Endometrial microvascular endothelial cells (primary cell): Measurements from ENCODE around the gene UCHL1. TPM values are rescaled to one million over a fixed set of nuclear protein-coding genes. Genes with fewer than 3 reads are reported as not detected.
"Not testable (repeated sequence)": the region's sequence is repeated elsewhere in the genome, so short reads cannot be mapped to it uniquely, and the experiment has no call there.

ENCODE experiments used
- in situ Hi-C: cut with HindIII; loops from 2 replicates; pipeline ENCODE4 v1.10.0; 2017; ENCODE audit warnings: low sequenced_read_pairs, low pct_unique_long_range_greater_than_20kb; ENCODE audit errors: inconsistent ontology term
- total RNA-seq: library from RNA; depleted of rRNA; stranded (reverse); fragments of >200 nt; gene quantifications from one replicate; pipeline ENCODE4 v1.2.3, GENCODE V29; 2015; ENCODE audit errors: inconsistent ontology term

Gene UCHL1
- total RNA-seq, 1 donor from 2014 or later = 340 TPM

DNA sequence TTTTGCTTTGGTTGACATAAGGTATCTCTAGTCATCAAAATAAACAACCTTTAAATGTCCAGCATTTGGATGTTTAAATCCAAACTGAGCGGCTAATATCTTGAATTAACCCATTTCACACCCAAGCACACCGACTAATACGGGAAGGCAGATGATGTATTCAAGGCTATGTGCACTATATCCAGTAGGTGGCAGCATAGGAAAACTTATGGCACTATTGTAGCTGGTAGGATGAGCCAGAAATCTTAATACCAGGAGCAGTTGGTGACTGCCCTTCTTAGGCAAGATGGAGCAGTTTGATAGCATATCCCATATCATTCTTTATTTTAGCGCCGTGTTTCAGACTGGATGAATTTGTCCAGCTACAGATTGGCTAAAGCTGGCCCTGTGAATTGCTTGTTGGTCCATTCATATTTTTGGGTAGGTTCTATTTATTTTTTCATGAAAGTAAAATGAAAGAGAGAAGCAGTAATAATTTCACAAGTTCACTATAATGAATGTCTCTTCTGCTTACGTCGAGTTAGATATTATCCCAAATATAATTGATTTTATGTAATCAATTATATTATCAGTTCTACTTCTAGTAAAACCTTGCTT lies 24.4 kb downstream of the UCHL1 start:
- in situ Hi-C loops = no loop called here

- in situ Hi-C loops = no loop called here
Measured at GRCh38 chr4:41282366-41282765, 25.6 kb downstream of the UCHL1 start.

- in situ Hi-C loops = no loop called here
Measured at GRCh38 chr4:41285202-41285863, 28.6 kb downstream of the UCHL1 start.

GRCh38 chr4:41285864-41286235 lies 29.1 kb downstream of the UCHL1 start:
- in situ Hi-C loops = no loop called here

GRCh38 chr4:41287005-41287404 lies 30.3 kb downstream of the UCHL1 start:
- in situ Hi-C loops = no loop called here

GRCh38 chr4:41287852-41288251 lies 31.1 kb downstream of the UCHL1 start:
- in situ Hi-C loops = no loop called here

DNA sequence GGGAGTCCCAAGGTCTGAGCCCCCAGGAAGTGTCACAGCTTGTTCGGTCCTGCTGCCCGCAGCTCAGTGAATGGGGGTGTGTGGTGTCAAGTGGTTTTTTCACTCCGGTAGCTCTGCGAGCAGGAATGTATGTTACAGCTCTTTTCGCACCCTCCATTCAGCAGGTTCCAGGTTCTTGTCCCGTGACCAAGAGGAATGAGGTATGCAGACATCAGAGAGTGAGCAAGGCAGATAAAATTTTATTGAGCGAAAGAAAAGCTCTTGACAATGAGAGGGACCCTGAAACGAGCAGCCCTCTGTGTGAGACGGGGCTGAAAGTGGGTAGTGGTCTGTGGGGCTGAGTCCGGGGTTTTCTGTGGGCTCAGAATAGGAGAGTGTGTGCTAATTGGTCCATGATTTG lies 31.5 kb downstream of the UCHL1 start:
- in situ Hi-C loops = no loop called here

DNA sequence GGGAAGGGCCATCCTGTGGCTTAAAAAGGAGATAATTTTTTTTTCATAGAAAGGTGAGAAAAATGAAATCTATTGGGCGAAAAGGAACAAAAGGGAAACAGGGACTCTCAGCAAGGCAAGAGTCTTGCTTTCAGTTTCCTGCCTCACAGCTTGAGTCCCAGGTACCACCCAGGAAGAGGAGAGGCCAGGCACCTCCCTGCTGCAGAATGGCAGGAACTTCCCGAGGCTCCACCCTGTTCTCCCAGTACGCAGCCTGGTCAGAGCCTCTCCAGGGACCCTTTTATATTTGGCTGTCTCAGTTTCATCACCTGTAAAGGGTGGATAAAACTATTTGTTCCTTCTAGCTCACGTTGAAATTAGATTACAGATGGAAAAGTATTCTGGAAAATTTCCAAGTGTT lies 33.8 kb downstream of the UCHL1 start:
- in situ Hi-C loops = no loop called here

DNA sequence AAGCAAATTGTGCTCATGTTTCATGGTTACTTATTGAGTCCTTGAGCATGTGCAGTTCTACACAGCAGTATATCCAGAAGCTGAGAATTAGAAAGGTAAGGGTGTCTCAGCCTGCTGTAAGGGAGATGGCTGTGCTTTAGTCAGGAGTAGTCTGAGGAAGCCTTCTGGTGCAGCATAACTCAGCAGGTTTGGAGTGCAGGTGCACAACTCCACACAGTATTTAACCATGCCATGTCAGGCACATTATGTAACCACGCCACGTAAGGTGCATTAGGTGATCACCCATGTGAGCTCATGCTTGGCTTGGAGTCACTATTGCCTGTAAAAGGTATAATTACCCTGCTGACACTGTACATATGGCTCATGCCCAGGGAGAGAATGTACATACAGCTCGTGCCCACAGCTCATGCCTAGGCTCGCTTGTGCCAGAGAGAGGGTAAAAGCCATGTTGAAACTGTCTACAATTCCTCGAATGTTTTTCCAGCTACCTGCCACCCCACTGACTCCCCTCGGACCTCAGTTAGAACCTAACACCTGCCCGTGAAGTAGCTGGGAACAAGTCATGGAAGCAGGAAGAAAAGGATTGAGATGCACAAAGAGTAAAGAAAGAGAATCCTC lies 37.8 kb downstream of the UCHL1 start:
- in situ Hi-C loops = no loop called here

GRCh38 chr4:41296995-41297394 lies 40.3 kb downstream of the UCHL1 start:
- in situ Hi-C loops = no loop called here

DNA sequence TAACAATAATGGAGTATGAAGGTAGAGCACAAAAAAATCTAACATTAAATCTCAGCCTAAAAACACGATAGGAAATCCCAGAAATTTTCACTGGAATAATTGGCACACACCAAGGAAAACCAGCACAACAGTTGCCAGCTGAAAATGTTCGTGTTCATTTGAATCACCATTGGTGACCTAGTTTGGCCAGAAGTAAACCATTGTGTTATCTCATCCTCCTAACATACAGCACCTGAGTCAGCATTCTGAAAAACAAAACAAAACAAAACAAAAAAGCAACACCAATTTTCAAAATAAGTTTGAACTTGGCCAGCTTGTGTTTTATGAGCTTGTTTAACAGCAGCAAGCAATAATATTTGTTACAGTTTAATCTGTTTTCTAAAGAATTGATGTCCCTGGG lies 41.1 kb downstream of the UCHL1 start:
- in situ Hi-C loops = no loop called here

GRCh38 chr4:41299486-41299885 lies 42.8 kb downstream of the UCHL1 start:
- in situ Hi-C loops = no loop called here

- in situ Hi-C loops = no loop called here
Measured at GRCh38 chr4:41301137-41301536, 44.4 kb downstream of the UCHL1 start.

DNA sequence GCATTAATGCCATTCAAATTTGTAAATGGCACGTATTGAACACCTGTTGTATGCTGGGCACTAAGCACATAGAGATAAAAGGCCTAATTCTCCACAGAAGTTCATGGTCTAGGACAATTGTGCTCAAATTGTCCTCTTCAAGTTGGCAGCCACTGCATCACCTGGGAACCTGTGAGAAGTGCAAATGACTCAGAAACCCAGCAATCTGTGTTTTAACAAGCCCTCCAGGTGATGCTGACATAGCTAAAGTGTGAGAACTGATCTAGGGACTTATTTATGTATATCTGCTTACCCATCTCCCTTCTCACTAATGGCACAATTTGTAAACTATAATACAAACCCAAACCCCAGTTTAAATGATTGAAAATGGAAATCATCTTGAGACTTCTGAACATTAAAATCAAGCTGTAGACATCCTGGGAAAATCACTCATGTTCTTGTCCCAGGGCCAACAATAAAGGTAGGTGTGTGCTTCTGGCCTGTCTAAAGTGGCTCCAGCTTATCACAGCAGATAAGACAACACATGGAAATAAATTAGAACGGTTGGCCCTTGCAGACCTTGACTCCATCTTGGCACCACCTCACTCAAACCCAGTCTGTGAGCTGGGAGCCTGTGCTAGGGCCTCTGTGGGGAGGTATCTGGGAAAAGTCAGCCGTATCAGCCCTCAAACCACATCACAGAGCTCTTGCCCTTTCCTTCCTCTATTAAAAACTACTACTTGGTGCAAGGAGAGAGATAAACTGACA lies 46.8 kb downstream of the UCHL1 start:
- in situ Hi-C loops = no loop called here

DNA sequence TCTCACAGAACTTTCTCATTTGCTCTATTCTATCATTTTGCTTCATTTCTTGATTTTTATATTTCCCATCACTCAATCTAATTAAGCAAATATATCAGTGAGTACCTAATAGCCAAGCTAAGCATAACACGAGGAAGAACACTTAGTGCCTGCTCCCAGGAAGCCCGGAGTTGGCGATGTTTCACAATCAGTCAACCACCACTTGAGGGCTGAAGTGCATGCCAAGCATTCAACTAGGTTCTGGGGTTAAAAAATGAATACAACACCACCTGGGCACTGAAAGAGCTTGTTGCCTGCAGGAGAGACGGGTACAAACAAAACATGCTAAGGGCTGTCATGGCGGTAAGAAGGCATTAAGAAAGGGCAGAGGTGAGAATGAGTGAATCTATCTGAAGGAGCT lies 47.5 kb downstream of the UCHL1 start:
- in situ Hi-C loops = no loop called here

DNA sequence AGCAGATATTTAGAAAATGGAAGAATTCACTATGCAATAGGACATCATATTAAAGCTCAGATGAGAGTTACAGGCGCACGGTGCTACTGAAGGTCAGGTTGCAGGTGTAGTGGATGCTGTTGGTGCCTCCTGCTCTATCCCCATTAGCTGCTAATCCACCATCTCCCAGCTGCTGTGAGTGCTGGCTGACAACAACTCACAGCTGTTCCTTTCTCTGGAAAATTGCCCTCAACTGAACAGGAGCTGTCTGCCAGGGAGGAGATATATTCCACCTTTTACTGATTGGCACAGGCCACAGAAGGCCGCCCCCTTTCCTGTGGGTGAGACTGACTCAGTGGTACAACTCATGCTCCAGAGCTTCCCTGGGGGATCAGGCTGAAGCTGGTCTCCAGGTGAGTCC lies 48.7 kb downstream of the UCHL1 start:
- in situ Hi-C loops = no loop called here

GRCh38 chr4:41307638-41308037 lies 50.9 kb downstream of the UCHL1 start:
- in situ Hi-C loops = no loop called here

DNA sequence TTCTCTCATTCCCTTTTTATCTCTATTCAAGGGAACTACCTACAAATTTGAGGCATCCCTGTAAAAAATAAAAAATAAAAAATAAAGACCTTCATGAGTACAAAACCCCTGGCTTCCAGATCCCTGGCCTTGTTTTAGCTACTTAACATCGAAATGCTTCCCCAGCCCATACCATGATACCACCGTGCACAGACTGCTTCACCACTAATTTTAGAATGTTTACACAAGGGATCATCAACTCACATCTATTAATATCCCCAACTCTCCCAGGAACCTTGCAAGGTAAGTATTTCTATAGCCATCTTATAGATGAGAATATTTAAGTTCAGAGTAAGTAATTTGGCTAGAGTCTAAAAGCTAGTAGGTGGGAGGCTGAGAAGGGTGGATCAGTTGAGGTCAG lies 51.7 kb downstream of the UCHL1 start:
- in situ Hi-C loops = no loop called here

- in situ Hi-C loops = not testable (repeated sequence)
Measured at GRCh38 chr4:41315426-41315825, 58.7 kb downstream of the UCHL1 start.

- in situ Hi-C loops = no loop called here
Measured at GRCh38 chr4:41315862-41316261, 59.1 kb downstream of the UCHL1 start.
